GM12875 (cell line): ENCODE measurements around the gene BRAP.
A peak's percentile ranks its signal among the peaks of the same experiment; 100 is the strongest.
"Not testable (repeated sequence)": the region's sequence is repeated elsewhere in the genome, so short reads cannot be mapped to it uniquely, and the experiment has no call there.

ENCODE experiments used
- H3K4me3 ChIP-seq: one replicate; pipeline ENCODE4 v1.5.1; 2011; ENCODE audit warnings: low read depth, low read length, control low read depth
- CTCF ChIP-seq: IDR thresholded peaks from 2 replicates; pipeline ENCODE4 v1.5.1; 2011; ENCODE audit warnings: low read depth, mild to moderate bottlenecking, control low read depth, inconsistent platforms, low read length, moderate library complexity, borderline replicate concordance; ENCODE audit not compliant: insufficient read depth

The BRAP gene

GRCh38 chr12:111598637-111599452, 86.9 kb downstream of the BRAP start, which contains the start of gene ATXN2:
Gene ATXN2 (minus strand): TSS chr12:111599315. CDS start chr12:111599034, 281 bp downstream.
- TF ChIP-seq CTCF, result no peak
- peak within 1 kb of the TSS; percentile 98 for H3K4me3 ChIP-seq

GRCh38 chr12:111597831-111598636, 87.7 kb downstream of the BRAP start:
- no peak for TF ChIP-seq CTCF
- H3K4me3 ChIP-seq, result peak overlapping the region; percentile 98

- H3K4me3 ChIP-seq, result peak overlapping the region; percentile 98
- no peak for TF ChIP-seq CTCF
These were observed 88.5 kb downstream of the BRAP start for GRCh38 chr12:111596985-111597830.

- H3K4me3 ChIP-seq, result not testable (repeated sequence)
These were observed 90.4 kb downstream of the BRAP start for GRCh38 chr12:111595341-111595835.
